ENCODE measurements around the gene TUBA3C. TPM values are rescaled to one million over a fixed set of nuclear protein-coding genes. Genes with fewer than 3 reads are reported as not detected.
"Not testable (repeated sequence)": the region's sequence is repeated elsewhere in the genome, so short reads cannot be mapped to it uniquely, and the experiment has no call there.

TUBA3C gene
- total RNA-seq = not detected in 2 replicates

GRCh38 chr13:19181621-19182485 lies at the start of gene TUBA3C:
Gene TUBA3C (minus strand): TSS chr13:19181824. CDS start chr13:19181747, 77 bp downstream.
- no peak for DNase-seq (ENCODE audit: low read depth)
- TF ChIP-seq, protein P1, sequence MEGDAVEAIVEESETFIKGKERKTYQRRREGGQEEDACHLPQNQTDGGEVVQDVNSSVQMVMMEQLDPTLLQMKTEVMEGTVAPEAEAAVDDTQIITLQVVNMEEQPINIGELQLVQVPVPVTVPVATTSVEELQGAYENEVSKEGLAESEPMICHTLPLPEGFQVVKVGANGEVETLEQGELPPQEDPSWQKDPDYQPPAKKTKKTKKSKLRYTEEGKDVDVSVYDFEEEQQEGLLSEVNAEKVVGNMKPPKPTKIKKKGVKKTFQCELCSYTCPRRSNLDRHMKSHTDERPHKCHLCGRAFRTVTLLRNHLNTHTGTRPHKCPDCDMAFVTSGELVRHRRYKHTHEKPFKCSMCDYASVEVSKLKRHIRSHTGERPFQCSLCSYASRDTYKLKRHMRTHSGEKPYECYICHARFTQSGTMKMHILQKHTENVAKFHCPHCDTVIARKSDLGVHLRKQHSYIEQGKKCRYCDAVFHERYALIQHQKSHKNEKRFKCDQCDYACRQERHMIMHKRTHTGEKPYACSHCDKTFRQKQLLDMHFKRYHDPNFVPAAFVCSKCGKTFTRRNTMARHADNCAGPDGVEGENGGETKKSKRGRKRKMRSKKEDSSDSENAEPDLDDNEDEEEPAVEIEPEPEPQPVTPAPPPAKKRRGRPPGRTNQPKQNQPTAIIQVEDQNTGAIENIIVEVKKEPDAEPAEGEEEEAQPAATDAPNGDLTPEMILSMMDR (conservative IDR thresholded peaks at IDR 0.05; ENCODE audit: low read depth, low read length) = no peak

GRCh38 chr13:19207413-19207812 lies 25.8 kb upstream of the TUBA3C start:
- H3K4me3 ChIP-seq (ENCODE audit: low read depth, low read length); DNase-seq (ENCODE audit: low read depth): not testable (repeated sequence)

More at GRCh38 chr13:19181621-19182485, at the start of gene TUBA3C:
- no peak within 1 kb of the TSS for H3K4me3 ChIP-seq (ENCODE audit: low read depth, low read length)

DNA sequence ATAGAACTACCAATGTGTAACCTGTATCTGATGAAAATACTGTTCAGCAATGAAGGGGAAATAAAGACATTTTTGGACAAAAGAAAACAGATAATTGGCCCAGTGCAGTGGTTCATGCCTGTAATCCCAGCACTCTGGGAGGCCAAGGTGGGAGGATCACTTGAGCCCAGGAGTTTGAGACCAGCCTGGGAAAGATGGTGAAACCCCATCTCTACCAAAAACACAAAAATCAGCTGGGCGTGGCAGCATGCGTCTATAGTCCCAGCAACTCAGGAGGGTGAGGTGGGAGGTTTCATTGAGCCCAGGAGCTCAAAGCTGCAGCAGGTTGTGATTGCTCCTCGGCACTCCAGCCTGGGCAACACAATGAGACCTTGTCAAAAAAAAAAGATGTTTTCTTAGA lies 11.0 kb upstream of the TUBA3C start:
- not testable (repeated sequence) for H3K4me3 ChIP-seq (ENCODE audit: low read depth, low read length); DNase-seq (ENCODE audit: low read depth)

- H3K4me3 ChIP-seq (ENCODE audit: low read depth, low read length); DNase-seq (ENCODE audit: low read depth): not testable (repeated sequence)
Measured at GRCh38 chr13:19189911-19190310, 8.3 kb upstream of the TUBA3C start.

- H3K4me3 ChIP-seq (ENCODE audit: low read depth, low read length); DNase-seq (ENCODE audit: low read depth): not testable (repeated sequence)
Measured at GRCh38 chr13:19189368-19189767, 7.7 kb upstream of the TUBA3C start.

GRCh38 chr13:19185865-19186645 lies 4.4 kb upstream of the TUBA3C start:
- TF ChIP-seq, protein P1 (conservative IDR thresholded peaks at IDR 0.05; ENCODE audit: low read depth, low read length) = no peak

GRCh38 chr13:19185086-19185864 lies 3.7 kb upstream of the TUBA3C start:
- TF ChIP-seq, protein P1 (conservative IDR thresholded peaks at IDR 0.05; ENCODE audit: low read depth, low read length) = no peak
- no peak for DNase-seq (ENCODE audit: low read depth)
- no peak overlapping the region for H3K4me3 ChIP-seq (ENCODE audit: low read depth, low read length)

More at GRCh38 chr13:19185865-19186645, 4.4 kb upstream of the TUBA3C start:
- no peak overlapping the region for H3K4me3 ChIP-seq (ENCODE audit: low read depth, low read length)
- DNase-seq (ENCODE audit: low read depth) = no peak

GRCh38 chr13:19184176-19184575 lies 2.6 kb upstream of the TUBA3C start:
- TF ChIP-seq, protein P1 (conservative IDR thresholded peaks at IDR 0.05; ENCODE audit: low read depth, low read length) = no peak
- no peak overlapping the region for H3K4me3 ChIP-seq (ENCODE audit: low read depth, low read length)
- DNase-seq (ENCODE audit: low read depth) = no peak
